T-helper 22 cell (primary cell): ENCODE measurements around the gene CA7.

ENCODE experiments used
- DNase-seq: peaks from one replicate; pipeline ENCODE4 v3.0.0-alpha.2; 2020; ENCODE audit warnings: low read depth

Gene CA7

GRCh38 chr16:66898933-66899309 is 54.7 kb downstream of the CA7 start:
- no peak for DNase-seq

- DNase-seq: no peak
Measured at GRCh38 chr16:66899310-66899944, 55.2 kb downstream of the CA7 start.

- DNase-seq: no peak
Measured at GRCh38 chr16:66899945-66900710, 55.9 kb downstream of the CA7 start.

- DNase-seq: no peak
Measured at GRCh38 chr16:66900721-66901441, 56.7 kb downstream of the CA7 start.

- DNase-seq: no peak
Measured at GRCh38 chr16:66901626-66902025, 57.4 kb downstream of the CA7 start.

GRCh38 chr16:66902648-66903543 is 58.7 kb downstream of the CA7 start:
- no peak for DNase-seq
